Prostate gland (tissue), 2 donors: ENCODE results near the gene TMPRSS6. TPM values are rescaled to one million over a fixed set of nuclear protein-coding genes. Genes with fewer than 3 reads are reported as not detected.

Source experiments
- DNase-seq: peaks from one replicate; pipeline ENCODE4 v3.0.0-alpha.2; 2019; ENCODE audit warnings: low spot score
- H3K27ac ChIP-seq, 2 donors: fragments of 200-600 bp; sonication (generic); 2 replicates each; pipeline ENCODE4 v1.5.1; 2017 to 2019
- H3K27me3 ChIP-seq: fragments of 200-600 bp; sonication (generic); replicated peaks from 2 replicates; pipeline ENCODE4 v1.5.1; 2019; ENCODE audit not compliant: insufficient read depth
- H3K36me3 ChIP-seq, 2 donors: fragments of 200-600 bp; sonication (generic); 1 replicate in 1 of 2; 2 replicates in 1 of 2; pipeline versions ENCODE4 v1.5.1 to v1.8.1; 2017 to 2019
- H3K4me1 ChIP-seq: fragments of 200-600 bp; sonication (generic); replicated peaks from 2 replicates; pipeline ENCODE4 v1.5.1; 2019
- H3K4me3 ChIP-seq, 2 donors: fragments of 200-600 bp; sonication (generic); 2 replicates each; pipeline ENCODE4 v1.5.1; 2017 to 2019
- H3K9me3 ChIP-seq: fragments of 200-600 bp; sonication (generic); 2 replicates; pipeline ENCODE4 v1.5.1; 2017
- CTCF ChIP-seq, 4 experiments: fragments of 200-600 bp in 2 of 4; fragments of 450-650 bp in 2 of 4; sonication (generic) in 2 of 4; IDR thresholded peaks; 1 replicate in 3 of 4; 2 replicates in 1 of 4; pipeline ENCODE4 v1.5.1; 2016 to 2019; ENCODE audit warnings: antibody characterized with exemption in 4 of 4, mild to moderate bottlenecking in 2 of 4, moderate library complexity in 2 of 4
- POLR2A ChIP-seq: fragments of 450-650 bp; IDR thresholded peaks from one replicate; pipeline ENCODE4 v1.6.1; 2016; ENCODE audit warnings: antibody characterized with exemption, mild to moderate bottlenecking
- POLR2AphosphoS5 ChIP-seq: sonication (generic); formaldehyde crosslinking; IDR thresholded peaks from one replicate; pipeline ENCODE4 v1.6.1; 2017; ENCODE audit warnings: antibody characterized with exemption
- WGBS: methylation state at CpG from one replicate; pipeline ENCODE4 v1.1.5; 2018; 5-methylcytosine and 5-hydroxymethylcytosine counted together
- intact Hi-C: fragments of 100-400 bp; cut with DNase I; formaldehyde crosslinking; loops from one replicate; pipeline ENCODE4 v1.14.2; 2022
- total RNA-seq, 2 donors: library from RNA; depleted of rRNA; stranded (reverse); fragments of >200 nt; gene quantifications; one replicate each; pipeline ENCODE4 v1.1.0, GENCODE V29; 2016

The TMPRSS6 gene
- total RNA-seq, 2 donors from 2014 or later = 0.45 TPM; not detected in 1

GRCh38 chr22:37032134-37032534 lies 77.4 kb downstream of the TMPRSS6 start:
- DNase-seq = no peak
- peak overlapping the region in 1 of 2 donors; percentile 64 for H3K27ac ChIP-seq
- H3K36me3 ChIP-seq = peaks cover 0 to 5% of the 10 kb centered on the region in 2 donors
- TF ChIP-seq POLR2AphosphoS5 (no peak), CTCF (IDR thresholded peaks at IDR 0.05) (no peak), POLR2A (no peak)
- H3K4me3 ChIP-seq = no peak overlapping the region
- intact Hi-C loops = no loop called here
- no peaks in the 10 kb centered on the region for H3K9me3 ChIP-seq
- no peaks in the 10 kb centered on the region for H3K27me3 ChIP-seq
- WGBS = 34% methylated on average over 2 of the region's 2 CpGs
- no peaks in the 10 kb centered on the region for H3K4me1 ChIP-seq

GRCh38 chr22:37030560-37031281 lies 78.8 kb downstream of the TMPRSS6 start:
- no peaks in the 10 kb centered on the region for H3K27me3 ChIP-seq
- 76% methylated on average over 14 of the region's 14 CpGs for whole genome bisulfite sequencing
- intact Hi-C loops = no loop called here
- H3K36me3 ChIP-seq = peaks cover 0 to 5% of the 10 kb centered on the region in 2 donors
- no peak overlapping the region for H3K27ac ChIP-seq
- no peaks in the 10 kb centered on the region for H3K9me3 ChIP-seq
- TF ChIP-seq CTCF (IDR thresholded peaks at IDR 0.05) (no peak), POLR2AphosphoS5 (no peak), POLR2A (no peak)
- H3K4me1 ChIP-seq = no peaks in the 10 kb centered on the region
- H3K4me3 ChIP-seq = no peak overlapping the region
- no peak for DNase-seq

- no peak for DNase-seq
- Histone ChIP-seq H3K27ac (no peak overlapping the region), H3K9me3 (no peaks in the 10 kb centered on the region), H3K36me3 (peaks cover 4 to 5% of the 10 kb centered on the region in 2 donors), H3K4me1 (no peaks in the 10 kb centered on the region), H3K27me3 (no peaks in the 10 kb centered on the region), H3K4me3 (no peak overlapping the region)
- TF ChIP-seq POLR2A (no peak), POLR2AphosphoS5 (no peak), CTCF (IDR thresholded peaks at IDR 0.05) (no peak)
- intact Hi-C loops = no loop called here
- 87% methylated on average over 22 of the region's 22 CpGs for WGBS
Observed at GRCh38 chr22:37028692-37029674, 80.5 kb downstream of the TMPRSS6 start.

GRCh38 chr22:37027556-37027955 lies 82.0 kb downstream of the TMPRSS6 start:
- DNase-seq = no peak
- Histone ChIP-seq H3K4me1 (no peaks in the 10 kb centered on the region), H3K4me3 (no peak overlapping the region), H3K9me3 (no peaks in the 10 kb centered on the region), H3K27me3 (no peaks in the 10 kb centered on the region), H3K36me3 (peaks cover 4 to 5% of the 10 kb centered on the region in 2 donors), H3K27ac (no peak overlapping the region)
- intact Hi-C loops = no loop called here
- TF ChIP-seq POLR2AphosphoS5 (no peak), POLR2A (no peak), CTCF (IDR thresholded peaks at IDR 0.05) (no peak)
- 85% methylated on average over 7 of the region's 7 CpGs for WGBS
